K562 (cell line): ENCODE measurements around the gene IRF2BP2. TPM values are rescaled to one million over a fixed set of nuclear protein-coding genes. Genes with fewer than 3 reads are reported as not detected.

Experiments
- CEBPG ChIP-seq, 3 experiments: fragments of 200-800 bp in 1 of 3; sonication (Bioruptor generic) in 1 of 3; sonication (generic) in 1 of 3; formaldehyde crosslinking in 1 of 3; IDR thresholded peaks in 2 of 3; conservative IDR thresholded peaks in 1 of 3; 2 replicates each; pipeline versions ENCODE4 v1.6.1 to v1.8.0; 2016 to 2022; ENCODE audit warnings: missing compliant biosample characterization in 2 of 3, missing genetic modification characterization in 2 of 3, mild to moderate bottlenecking in 1 of 3, missing genetic modification reagents in 1 of 3
- ELK1 ChIP-seq: sonication (generic); formaldehyde crosslinking; IDR thresholded peaks from 2 replicates; pipeline ENCODE4 v1.8.1; 2022; ENCODE audit warnings: missing genetic modification reagents
- FOXM1 ChIP-seq, 2 experiments: fragments of 450-650 bp in 1 of 2; sonication (generic) in 1 of 2; formaldehyde crosslinking in 1 of 2; IDR thresholded peaks; 2 replicates each; pipeline versions ENCODE4 v1.6.1 to v1.9.0; 2017 to 2022; ENCODE audit warnings: low read depth in 2 of 2, mild to moderate bottlenecking in 2 of 2, missing genetic modification reagents in 1 of 2, moderate library complexity in 1 of 2
- L3MBTL2 ChIP-seq: fragments of 450-650 bp; IDR thresholded peaks from 2 replicates; pipeline ENCODE4 v1.6.1; 2016; ENCODE audit warnings: mild to moderate bottlenecking, moderate library complexity
- MGA ChIP-seq: fragments of 450-650 bp; IDR thresholded peaks from 2 replicates; pipeline ENCODE4 v1.6.1; 2016; ENCODE audit warnings: mild to moderate bottlenecking, moderate library complexity
- RNF219 ChIP-seq: fragments of 250-450 bp; sonication (Bioruptor Pico); IDR thresholded peaks from 2 replicates; pipeline ENCODE4 v1.5.0; 2022; ENCODE audit warnings: mild to moderate bottlenecking
- TAL1 ChIP-seq: fragments of 450-650 bp; IDR thresholded peaks from 2 replicates; pipeline ENCODE4 v1.6.1; 2016; ENCODE audit warnings: mild to moderate bottlenecking
- ZBTB9 ChIP-seq: fragments of 450-650 bp; formaldehyde crosslinking; IDR thresholded peaks from 2 replicates; pipeline ENCODE4 v1.4.0; 2020; ENCODE audit warnings: mild to moderate bottlenecking, moderate library complexity
- ZNF644 ChIP-seq: fragments of 200-800 bp; sonication (Bioruptor generic); IDR thresholded peaks from 2 replicates; pipeline ENCODE4 v1.6.1; 2016; ENCODE audit warnings: low read depth, missing genetic modification characterization, missing compliant biosample characterization
- polyA plus RNA-seq, 8 experiments: library from polyadenylated mRNA; depleted of rRNA in 4 of 8; stranded (reverse) in 5 of 8; unstranded in 3 of 8; fragments of >200 nt; fragmentation: Nextera tagmentation in 2 of 8; fragmentation: Illumina TruSeq in 1 of 8; extraction: Ambion mirVana in 2 of 8; extraction: Trizol in 1 of 8; gene quantifications; 2 replicates each; pipeline versions ENCODE4 v1.2.1 to v1.2.3, GENCODE V29; 2011 to 2014; ENCODE audit warnings: inconsistent platforms in 1 of 8, missing spikeins in 1 of 8
- total RNA-seq, 7 experiments: library from RNA; depleted of rRNA in 6 of 7; stranded (reverse); fragments of >200 nt in 6 of 7; fragmentation: Illumina TruSeq in 2 of 7; extraction: Trizol in 2 of 7; gene quantifications; 2 replicates each; pipeline versions ENCODE4 v1.2.1 to v1.2.3, GENCODE V29; 2011 to 2021; ENCODE audit warnings: low replicate concordance in 1 of 7

IRF2BP2 gene
- total and polyA plus RNA-seq, 9 of the 15 experiments (the other 6 are each of a cell fraction or from before 2014, with no cell fraction given), result 7.7 to 68.6 (median 22.1) TPM

GRCh38 chr1:234558330-234558836, 51.6 kb downstream of the IRF2BP2 start (continued):
- TF ChIP-seq MGA (peak; percentile 26; the same call in 1 of the 2 replicates), TAL1 (peak; percentile 82), ZNF644 (tag) (peak; percentile 64; the same call in 1 of the 2 replicates), L3MBTL2 (0 out of 2 replicates have a peak, but pooled peaks have one; percentile 35), ZBTB9 (0 out of 2 replicates have a peak, but pooled peaks have one; percentile 46), FOXM1 (IDR thresholded peaks at IDR 0.05; ENCODE audit: low read depth) (peak; percentile 69; the same call in 1 of the 2 replicates), FOXM1 (CRISPR knock-in tag; IDR thresholded peaks at IDR 0.05; ENCODE audit: low read depth) (no peak), RNF219 (CRISPR knock-in tag) (no peak), ELK1 (CRISPR knock-in tag) (no peak), CEBPG (CRISPR knock-in tag; IDR thresholded peaks at IDR 0.05) (peak; percentile 83), CEBPG (tag; conservative IDR thresholded peaks at IDR 0.05 in 1 of 2, IDR thresholded peaks at IDR 0.05 in 1 of 2) (peak; percentile 90 to 96)
